ENCODE measurements around the gene MEAK7.

Gene MEAK7

DNA sequence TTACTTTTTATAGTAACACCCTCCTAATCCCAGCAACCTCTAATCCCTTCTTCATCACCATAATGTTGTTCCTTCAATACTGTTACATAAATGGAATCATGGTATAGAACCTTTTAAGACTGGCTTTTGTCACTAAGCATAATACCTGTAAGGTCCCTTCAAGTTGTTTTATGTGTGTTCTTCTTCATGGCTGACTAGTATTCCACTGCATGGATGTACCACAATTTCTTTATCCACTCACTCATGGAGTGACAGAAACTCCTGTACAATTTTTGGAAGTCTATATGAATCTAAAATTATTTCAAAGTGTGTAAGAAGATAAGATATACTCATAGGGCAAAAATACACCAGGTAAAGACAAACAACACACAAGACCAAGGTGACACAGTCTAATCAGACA, 36.8 kb downstream of the MEAK7 start:
- no peak for DNase-seq (ENCODE audit: low read depth, low spot score)

DNA sequence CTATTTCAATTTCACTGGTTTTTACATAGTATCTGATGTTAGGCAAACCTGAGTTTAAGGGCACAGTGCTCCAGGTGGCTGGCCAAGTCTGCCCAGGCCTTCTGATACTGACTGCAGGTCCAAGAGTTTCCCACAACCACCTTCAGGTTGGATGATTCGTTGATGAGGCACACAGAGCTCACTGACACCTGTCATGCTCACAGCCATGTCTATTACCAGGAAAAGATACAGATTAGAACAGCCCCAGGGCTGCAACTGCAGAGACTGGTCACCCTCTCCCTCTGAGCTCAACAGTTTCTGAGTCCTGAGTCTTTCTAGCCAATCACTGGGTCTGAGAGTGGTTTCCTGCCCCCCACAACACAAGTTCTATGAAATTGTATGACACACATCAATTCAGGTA, 37.2 kb downstream of the MEAK7 start:
- DNase-seq (ENCODE audit: low read depth, low spot score): no peak

DNA sequence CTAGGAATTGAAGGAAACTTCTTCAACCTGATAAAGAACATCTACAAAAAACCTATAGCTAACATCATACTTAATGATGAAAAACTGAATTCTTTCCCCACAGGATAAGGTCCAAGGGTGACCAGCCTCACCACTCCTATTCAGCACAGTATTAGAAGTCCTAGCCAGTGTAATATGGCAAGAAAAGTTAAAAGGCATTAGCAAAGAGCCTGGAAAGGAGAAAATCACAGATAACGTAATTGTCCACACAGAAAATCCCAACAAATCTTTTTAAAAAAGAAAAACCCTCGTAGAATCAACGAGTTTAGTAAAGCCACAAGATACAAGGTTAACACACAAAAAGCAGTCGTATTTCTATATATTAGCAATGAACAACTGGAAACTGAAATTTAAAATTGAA, 37.8 kb downstream of the MEAK7 start:
- DNase-seq (ENCODE audit: low read depth, low spot score): no peak

DNA sequence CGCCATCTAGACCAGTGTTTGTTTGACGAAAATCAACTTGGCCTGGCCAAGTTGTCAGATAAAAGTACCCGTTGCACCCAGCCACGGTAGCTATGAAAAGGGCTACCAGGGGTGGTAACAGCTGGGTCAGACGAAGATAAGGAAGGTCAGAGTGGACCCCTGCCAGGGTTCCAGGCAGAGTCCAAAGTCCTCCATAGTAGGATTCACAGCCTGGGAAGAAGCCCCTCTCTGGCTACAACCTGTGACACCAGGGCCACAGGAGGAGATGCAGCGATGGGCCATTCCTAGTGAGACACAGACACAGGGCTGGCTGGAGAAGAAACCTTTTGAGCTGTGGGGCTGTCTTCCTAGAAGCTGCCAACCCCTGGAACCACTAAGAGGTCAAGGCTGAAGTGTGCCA, 39.3 kb downstream of the MEAK7 start:
- DNase-seq (ENCODE audit: low read depth, low spot score): no peak

DNA sequence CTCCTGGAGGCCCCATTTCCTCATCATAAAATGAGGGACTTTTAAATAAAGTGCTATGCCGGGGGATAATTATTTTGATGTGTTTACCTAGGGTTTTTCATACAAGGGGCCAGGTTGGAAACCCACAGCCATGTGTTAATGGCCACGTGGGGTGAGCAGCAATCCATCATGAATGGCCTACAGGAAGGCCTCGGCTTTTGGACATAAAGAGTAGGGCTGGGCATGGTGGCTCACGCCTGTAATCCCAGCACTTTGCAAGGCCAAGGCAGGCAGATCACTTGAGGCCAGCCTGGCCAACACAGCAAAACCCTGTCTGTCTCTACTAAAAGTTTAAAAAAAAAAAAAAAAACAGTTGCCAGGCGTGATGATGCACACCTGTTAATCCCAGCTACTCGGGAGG, 40.3 kb downstream of the MEAK7 start:
- no peak for DNase-seq (ENCODE audit: low read depth, low spot score)

DNA sequence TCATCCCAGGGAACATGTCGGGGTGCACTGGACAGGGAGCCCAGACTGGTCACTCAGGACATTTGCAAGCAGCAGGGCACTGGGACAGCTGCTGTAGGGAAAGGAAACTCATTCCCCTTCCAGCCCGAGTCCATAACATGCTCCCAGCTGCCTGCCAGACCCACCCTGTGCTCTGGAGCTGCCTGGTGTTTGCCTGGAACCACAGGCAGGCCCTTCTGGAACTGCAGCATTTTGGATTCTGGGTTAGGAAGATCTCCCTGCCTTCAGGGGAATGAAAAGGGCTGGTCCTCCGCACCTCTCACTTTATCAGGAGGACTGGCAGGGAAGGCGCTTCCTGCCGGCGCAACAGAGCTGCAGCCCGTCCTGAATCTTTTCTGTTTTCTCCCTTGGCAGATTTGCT, 41.2 kb downstream of the MEAK7 start:
- DNase-seq (ENCODE audit: low read depth, low spot score): no peak

DNA sequence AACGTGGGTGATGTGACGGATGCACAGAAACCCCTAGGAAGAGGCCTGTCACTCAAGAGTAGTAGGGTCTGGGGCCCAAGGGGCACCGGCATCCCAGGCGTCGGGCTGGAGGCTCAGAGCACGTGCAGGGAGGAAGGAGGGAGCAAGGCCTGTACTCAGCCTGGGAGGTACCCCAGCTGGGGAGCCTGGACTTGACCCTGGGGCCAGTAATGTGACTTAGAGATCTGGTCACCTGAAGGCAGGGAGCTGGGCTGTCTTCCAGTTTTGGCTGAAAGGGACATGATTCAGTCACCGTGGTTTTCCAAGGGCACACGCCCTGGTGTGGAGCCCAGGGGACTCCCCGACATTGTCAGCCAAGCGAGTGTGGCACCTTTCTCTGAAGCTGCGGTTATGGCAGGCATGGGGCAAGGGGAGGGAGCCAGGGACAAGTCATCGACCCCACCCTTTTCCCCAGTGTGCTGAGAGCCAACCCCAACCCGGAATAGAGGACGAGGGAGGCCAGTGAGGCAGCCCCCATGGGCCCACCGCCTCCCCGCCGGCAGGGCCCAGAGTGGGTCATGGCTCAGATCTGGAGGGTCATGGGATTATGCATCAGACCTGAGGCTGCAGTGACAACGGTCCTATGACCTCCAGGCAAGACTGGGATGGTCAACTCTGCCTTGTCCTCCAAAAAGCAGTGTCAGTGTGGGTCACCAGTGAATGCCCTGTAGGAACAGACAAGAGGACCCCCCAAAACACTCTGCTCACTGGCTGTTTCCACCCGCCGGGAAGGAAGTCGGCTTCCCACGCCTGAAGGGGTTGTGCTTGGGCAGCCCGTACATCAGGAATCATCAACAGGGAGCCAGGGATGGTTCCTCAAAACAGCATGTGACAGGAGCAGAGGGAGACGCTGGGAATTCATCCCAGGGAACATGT, 41.9 kb downstream of the MEAK7 start:
- DNase-seq (ENCODE audit: low read depth, low spot score): no peak

DNA sequence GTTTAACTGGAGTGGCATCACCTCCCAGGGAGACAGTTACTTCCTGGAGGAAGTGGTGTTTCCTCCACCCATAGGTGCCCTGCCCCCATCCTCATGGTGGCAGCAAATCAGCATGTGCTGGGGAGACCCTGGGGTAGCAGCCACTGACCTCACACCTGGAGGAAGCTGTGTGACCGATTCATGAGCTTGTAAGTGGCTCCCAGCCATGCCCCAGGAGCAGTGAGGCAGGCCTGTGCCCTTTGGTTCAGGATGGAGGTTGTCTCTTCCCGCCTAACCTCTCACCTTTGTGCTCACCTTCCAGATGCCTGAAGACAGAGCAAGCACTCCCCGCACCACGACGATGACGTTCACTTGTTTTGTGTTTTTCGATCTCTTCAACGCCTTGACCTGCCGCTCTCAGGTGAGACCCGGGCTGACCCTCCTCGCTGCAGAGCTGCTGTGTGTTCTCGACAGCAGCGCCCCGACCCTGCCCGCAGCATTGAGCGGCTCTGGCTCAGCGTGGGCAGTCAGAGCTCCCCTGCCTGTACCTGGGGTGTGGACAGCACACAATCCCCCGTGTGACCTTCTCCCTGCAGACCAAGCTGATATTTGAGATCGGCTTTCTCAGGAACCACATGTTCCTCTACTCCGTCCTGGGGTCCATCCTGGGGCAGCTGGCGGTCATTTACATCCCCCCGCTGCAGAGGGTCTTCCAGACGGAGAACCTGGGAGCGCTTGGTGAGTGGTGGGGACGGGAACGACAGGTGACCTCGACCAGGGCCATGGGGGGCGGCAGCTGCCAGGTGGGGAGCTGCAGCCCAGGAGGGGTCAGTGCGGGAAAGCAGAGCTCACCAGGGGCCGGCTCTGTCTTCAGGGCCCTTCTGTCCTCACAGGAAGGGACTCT, 42.8 kb downstream of the MEAK7 start:
- DNase-seq (ENCODE audit: low read depth, low spot score): no peak

DNA sequence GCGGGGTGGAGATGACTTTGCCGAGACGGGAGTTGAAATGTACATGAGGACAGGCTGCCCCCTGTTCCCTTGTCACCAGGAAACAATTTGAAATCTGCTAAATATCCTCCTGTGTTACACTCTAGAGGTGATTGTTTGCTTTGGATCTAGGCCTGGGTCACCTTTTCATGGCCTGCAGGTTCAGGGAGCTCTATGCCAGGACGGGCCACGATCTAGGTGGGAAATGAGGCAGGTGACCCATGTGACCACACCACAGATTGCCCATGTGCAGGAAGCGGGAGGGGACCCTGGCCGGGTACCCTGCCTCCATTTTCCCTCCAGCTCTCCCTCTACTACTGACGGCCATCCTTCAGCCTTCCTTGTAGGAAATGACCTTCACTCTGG, 43.4 kb downstream of the MEAK7 start:
- no peak for DNase-seq (ENCODE audit: low read depth, low spot score)

DNA sequence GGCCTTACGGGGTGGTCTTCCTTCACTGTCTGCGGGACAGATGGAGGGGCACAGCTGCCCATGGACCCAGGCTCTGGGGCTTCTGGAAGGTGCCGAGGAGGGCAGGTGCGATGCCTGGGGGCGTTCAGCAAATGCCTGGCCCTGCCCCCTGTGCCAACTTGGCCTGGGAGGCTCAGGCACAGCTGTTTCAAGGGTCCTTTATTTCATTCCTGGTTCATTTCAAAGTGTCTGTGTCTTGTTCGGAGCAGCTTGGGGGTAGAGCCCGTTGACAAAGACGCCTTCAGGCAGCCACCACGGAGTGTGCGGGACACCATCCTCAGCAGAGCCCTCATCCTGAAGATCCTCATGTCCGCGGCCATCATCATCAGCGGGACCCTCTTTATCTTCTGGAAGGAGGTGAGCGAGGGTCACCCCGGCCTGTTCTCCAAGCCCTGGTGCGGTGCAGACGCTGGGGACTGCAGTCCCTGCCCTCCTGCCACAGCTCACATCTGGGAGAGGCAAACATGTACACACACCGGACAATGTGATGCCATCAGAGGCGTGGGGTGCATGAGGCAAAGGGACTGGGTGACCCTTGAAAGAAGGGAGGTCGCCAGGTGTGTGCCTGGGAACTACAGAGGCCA, 43.9 kb downstream of the MEAK7 start:
- DNase-seq (ENCODE audit: low read depth, low spot score): no peak

DNA sequence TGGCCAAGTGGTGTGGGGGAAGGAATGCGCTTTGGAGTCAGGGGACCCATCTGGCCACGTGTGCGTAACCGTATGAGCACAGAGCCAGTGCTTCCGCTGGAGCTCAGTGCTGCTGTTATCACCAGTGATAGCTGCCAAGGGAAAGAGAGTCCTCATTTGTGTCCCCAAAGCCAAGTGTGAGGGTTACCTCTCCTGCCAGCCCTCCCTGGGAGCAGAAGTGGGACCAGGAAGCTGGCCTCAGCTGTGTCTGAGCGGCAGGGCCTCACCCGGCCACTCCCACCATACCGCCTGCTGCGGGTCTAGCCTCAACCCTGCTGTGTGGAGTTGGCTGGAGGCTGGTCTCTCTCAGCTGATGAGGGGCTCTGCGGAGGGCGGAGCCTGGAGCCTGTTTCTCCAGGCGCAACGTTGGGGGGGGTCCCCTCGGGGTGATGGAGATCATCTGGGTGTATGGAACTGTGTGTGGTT, 44.5 kb downstream of the MEAK7 start:
- DNase-seq (ENCODE audit: low read depth, low spot score): no peak

DNA sequence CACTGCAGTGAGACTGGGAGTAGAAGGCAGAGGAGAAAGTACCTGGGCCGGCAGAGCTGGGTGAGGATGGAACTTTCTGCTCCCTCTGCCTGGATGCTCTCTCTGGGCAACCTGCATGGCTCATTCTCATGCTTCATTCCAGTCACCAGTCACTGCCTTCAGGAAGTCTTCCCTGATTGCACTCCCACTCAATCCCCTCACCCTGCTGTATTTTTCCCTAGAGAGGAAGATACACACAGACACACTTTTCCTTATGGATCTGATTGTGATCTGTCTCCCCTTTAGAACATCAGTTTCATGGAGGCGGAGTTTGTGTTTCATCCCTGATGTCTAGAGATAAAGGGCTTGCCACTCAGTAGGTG, 44.9 kb downstream of the MEAK7 start:
- no peak for DNase-seq (ENCODE audit: low read depth, low spot score)

DNA sequence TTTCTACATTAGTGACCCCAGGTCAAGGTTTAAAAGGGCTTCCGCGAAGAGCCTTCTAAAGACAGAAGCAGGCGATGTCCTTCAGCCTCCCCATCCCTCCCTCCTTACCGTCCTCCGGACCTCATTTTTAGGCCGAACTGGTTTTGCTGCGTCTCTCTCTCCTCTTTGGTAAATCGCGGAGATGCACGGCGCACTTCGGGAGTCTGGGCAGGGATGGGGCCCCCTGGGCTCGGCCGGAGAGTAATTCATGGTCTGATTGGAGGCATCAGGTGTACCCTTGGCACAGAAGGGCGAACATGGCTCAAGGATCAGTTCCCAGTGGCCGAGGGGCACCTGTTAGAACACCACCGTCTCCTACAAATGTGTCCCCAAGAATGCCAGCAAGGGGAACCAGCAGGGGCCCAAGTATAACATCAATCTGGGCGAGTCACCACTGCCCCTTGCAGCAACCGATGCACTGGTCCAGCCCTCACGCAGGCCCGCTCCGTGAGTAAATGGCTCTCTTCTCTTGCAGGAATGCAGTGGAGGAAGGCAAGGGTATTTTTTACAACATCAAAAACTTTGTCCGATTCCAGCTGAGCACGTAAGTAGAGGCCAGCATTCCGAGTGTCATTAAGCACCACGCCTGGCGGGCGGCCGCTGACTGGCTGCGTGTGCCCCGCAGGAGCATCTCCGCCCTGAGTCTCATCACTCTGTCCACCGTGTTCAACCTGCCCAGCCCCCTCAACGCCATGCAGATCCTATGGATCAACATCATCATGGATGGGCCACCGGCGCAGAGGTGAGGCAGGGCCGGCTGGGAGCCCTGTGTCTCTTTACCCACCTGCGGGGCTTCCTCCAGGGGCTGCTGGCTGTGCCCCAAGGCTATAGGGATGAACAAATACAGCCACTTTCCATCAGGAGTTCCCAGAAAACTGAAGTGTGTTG, 45.6 kb downstream of the MEAK7 start:
- DNase-seq (ENCODE audit: low read depth, low spot score): no peak

DNA sequence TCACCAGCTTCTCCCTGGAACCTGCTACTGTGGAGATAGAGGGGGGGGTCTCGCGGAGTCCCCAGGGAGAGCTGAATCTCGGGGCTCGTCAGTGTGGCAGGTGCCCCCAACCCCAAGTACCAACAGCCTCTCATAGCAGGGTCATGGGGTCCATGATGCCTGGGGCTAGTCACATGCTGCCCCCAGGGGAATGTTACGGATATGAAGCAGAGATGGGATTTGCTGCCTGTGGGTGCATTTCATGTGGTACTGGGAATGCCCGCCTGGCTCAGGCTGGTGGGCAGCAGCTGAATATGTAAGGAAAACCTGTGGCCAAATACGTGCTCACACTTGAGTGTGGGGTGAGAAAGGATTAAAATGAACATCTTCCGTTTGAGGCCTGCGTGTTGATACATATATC, 49.4 kb downstream of the MEAK7 start:
- DNase-seq (ENCODE audit: low read depth, low spot score): no peak
